CD4-positive, alpha-beta T cell (primary cell): ENCODE measurements around the gene NNMT. TPM values are rescaled to one million over a fixed set of nuclear protein-coding genes. Genes with fewer than 3 reads are reported as not detected.

Experiments
- ATAC-seq: fragments of 200-7000 bp; cut with Tn5 transposase; one replicate; pipeline ENCODE4 v1.10.0; 2022; ENCODE audit warnings: mild to moderate bottlenecking; ENCODE audit not compliant: poor library complexity
- CTCF ChIA-PET: fragments of 350-600 bp; sonication (Branson Sonifier 250); formaldehyde crosslinking; loops from one replicate; lab custom pipeline; 2021; ENCODE audit warnings: antibody characterized with exemption, inconsistent platforms; lab: Charles Lee
- POLR2A ChIA-PET: fragments of 350-600 bp; sonication (Branson Sonifier 250); formaldehyde crosslinking; loops from one replicate; lab custom pipeline; 2021; ENCODE audit warnings: antibody characterized with exemption, inconsistent platforms; lab: Charles Lee
- DNase-seq, 14 experiments: peaks; one replicate each; pipeline ENCODE4 v3.0.0-alpha.2; 2013 to 2020; ENCODE audit warnings: mixed read lengths in 2 of 14
- H3K27ac ChIP-seq, 2 donors: one replicate each; pipeline versions ENCODE4 v1.5.1 to v1.7.0; 2013; ENCODE audit warnings: low read length in 2 of 2, low read depth in 1 of 2, mild to moderate bottlenecking in 1 of 2
- H3K27me3 ChIP-seq, 2 experiments: 1 replicate in 1 of 2; 2 replicates in 1 of 2; pipeline versions ENCODE4 v1.6.1 to v1.7.0; 2013; ENCODE audit warnings: low read length in 2 of 2, control low read depth in 1 of 2, mild to moderate bottlenecking in 1 of 2, moderate library complexity in 1 of 2; ENCODE audit not compliant: insufficient read depth in 2 of 2, control insufficient read depth in 1 of 2
- H3K36me3 ChIP-seq: one replicate; pipeline ENCODE4 v1.6.1; 2013; ENCODE audit warnings: low read length, control low read depth; ENCODE audit not compliant: insufficient read depth
- H3K4me1 ChIP-seq: one replicate; pipeline ENCODE4 v1.6.1; 2013; ENCODE audit warnings: low read length, control low read depth; ENCODE audit not compliant: insufficient read depth
- H3K4me3 ChIP-seq: one replicate; pipeline ENCODE4 v1.5.1; 2013; ENCODE audit warnings: mild to moderate bottlenecking, low read length, moderate library complexity
- H3K9me3 ChIP-seq, 2 experiments: 1 replicate in 1 of 2; 2 replicates in 1 of 2; pipeline versions ENCODE4 v1.6.1 to v1.7.0; 2013; ENCODE audit warnings: low read length in 2 of 2, mild to moderate bottlenecking in 2 of 2, control low read depth in 1 of 2, moderate library complexity in 1 of 2; ENCODE audit not compliant: control insufficient read depth in 1 of 2, insufficient read depth in 1 of 2
- H3K27ac Mint-ChIP-seq: one replicate; pipeline ENCODE4 v1.8.0; 2020; ENCODE audit warnings: mixed read lengths
- H3K27me3 Mint-ChIP-seq: one replicate; pipeline ENCODE4 v1.8.0; 2021; ENCODE audit warnings: mixed read lengths
- H3K36me3 Mint-ChIP-seq: one replicate; pipeline ENCODE4 v1.8.0; 2021; ENCODE audit warnings: low read depth, mixed read lengths
- H3K4me1 Mint-ChIP-seq: one replicate; pipeline ENCODE4 v1.8.0; 2021; ENCODE audit warnings: low read depth, mixed read lengths
- H3K4me3 Mint-ChIP-seq: one replicate; pipeline ENCODE4 v1.8.0; 2020; ENCODE audit warnings: mild to moderate bottlenecking, mixed read lengths
- H3K9me3 Mint-ChIP-seq: one replicate; pipeline ENCODE4 v1.8.0; 2020; ENCODE audit warnings: mixed read lengths
- CTCF ChIP-seq: fragments of 200-600 bp; IDR thresholded peaks from one replicate; pipeline ENCODE4 v1.8.0; 2022; ENCODE audit warnings: antibody characterized with exemption, mild to moderate bottlenecking
- intact Hi-C, 2 experiments: fragments of 100-400 bp; cut with DNase I in 1 of 2; cut with micrococcal nuclease in 1 of 2; formaldehyde crosslinking; loops; one replicate each; pipeline versions ENCODE4 v1.15.1 to v1.9.0; 2023 to 2025; cut with DNase I, micrococcal nuclease
- total RNA-seq, 174 experiments: library from RNA in 2 of 174; stranded (reverse) in 2 of 174; gene quantifications; one replicate each; pipeline ENCODE4 v1.2.3 and lab custom pipeline; 2021 to 2026

The NNMT gene
- total RNA-seq, 2 experiments from 2014 or later: not detected

GRCh38 chr11:114293201-114293711 is 2.9 kb upstream of the NNMT start:
- peaks cover 19% of the 10 kb centered on the region for H3K27me3 Mint-ChIP-seq
- H3K27ac Mint-ChIP-seq: no peak overlapping the region
- intact Hi-C loops: no loop called here
- no peaks in the 10 kb centered on the region for H3K4me1 ChIP-seq
- H3K36me3 Mint-ChIP-seq: no peaks in the 10 kb centered on the region
- POLR2A ChIA-PET: no interaction called here
- CTCF ChIA-PET: no interaction called here
- no peaks in the 10 kb centered on the region for H3K9me3 Mint-ChIP-seq
- no peaks in the 10 kb centered on the region for H3K4me1 Mint-ChIP-seq
- H3K36me3 ChIP-seq: no peaks in the 10 kb centered on the region
- H3K4me3 ChIP-seq: no peak overlapping the region
- ATAC-seq (no peak), DNase-seq (no peak)
- H3K4me3 Mint-ChIP-seq: no peak overlapping the region
- no peak overlapping the region for H3K27ac ChIP-seq
- no peaks in the 10 kb centered on the region for H3K9me3 ChIP-seq
- no peak for TF ChIP-seq CTCF
- peaks cover 0 to 3% of the 10 kb centered on the region in 2 experiments for H3K27me3 ChIP-seq

- no peak for TF ChIP-seq CTCF
- CTCF ChIA-PET: no interaction called here
- no peak overlapping the region for H3K27ac Mint-ChIP-seq
These were observed 590 bp downstream of the NNMT start for GRCh38 chr11:114296605-114297372.

GRCh38 chr11:114297806-114298709 is 1.9 kb downstream of the NNMT start:
- H3K4me1 Mint-ChIP-seq: no peaks in the 10 kb centered on the region
- H3K27me3 ChIP-seq: peaks cover 0 to 3% of the 10 kb centered on the region in 2 experiments
- intact Hi-C loops: no loop called here
- H3K27ac Mint-ChIP-seq: no peak overlapping the region
- no peaks in the 10 kb centered on the region for H3K36me3 ChIP-seq
- peaks cover 8% of the 10 kb centered on the region for H3K9me3 Mint-ChIP-seq
- ChIA-PET CTCF (no interaction called here), POLR2A (no interaction called here)
- H3K4me3 Mint-ChIP-seq: no peak overlapping the region
- peaks cover 0 to 6% of the 10 kb centered on the region in 2 experiments for H3K9me3 ChIP-seq
- no peak for TF ChIP-seq CTCF
- no peaks in the 10 kb centered on the region for H3K36me3 Mint-ChIP-seq
- DNase-seq: no peak
- ATAC-seq: no peak
- H3K27ac ChIP-seq: no peak overlapping the region
- H3K27me3 Mint-ChIP-seq: peaks cover 27% of the 10 kb centered on the region
- H3K4me3 ChIP-seq: no peak overlapping the region
- no peaks in the 10 kb centered on the region for H3K4me1 ChIP-seq

More at GRCh38 chr11:114296605-114297372, 590 bp downstream of the NNMT start:
- DNase-seq: no peak
- H3K36me3 Mint-ChIP-seq: no peaks in the 10 kb centered on the region
- intact Hi-C loops: no loop called here
- Histone ChIP-seq H3K27ac (no peak overlapping the region), H3K4me1 (no peaks in the 10 kb centered on the region), H3K9me3 (peaks cover 0 to 1% of the 10 kb centered on the region in 2 experiments), H3K36me3 (no peaks in the 10 kb centered on the region), H3K27me3 (peaks cover 0 to 3% of the 10 kb centered on the region in 2 experiments), H3K4me3 (no peak overlapping the region)
- H3K4me1 Mint-ChIP-seq: no peaks in the 10 kb centered on the region
- H3K4me3 Mint-ChIP-seq: no peak overlapping the region
- no peak for ATAC-seq
- peaks cover 8% of the 10 kb centered on the region for H3K9me3 Mint-ChIP-seq
- peaks cover 27% of the 10 kb centered on the region for H3K27me3 Mint-ChIP-seq
- POLR2A ChIA-PET: no interaction called here
